Cardiac septum (tissue), 1 donor: ENCODE data around the gene DSP. TPM values are rescaled to one million over a fixed set of nuclear protein-coding genes. Genes with fewer than 3 reads are reported as not detected.

ENCODE experiments used
- DNase-seq: peaks from one replicate; pipeline ENCODE4 v3.0.0-alpha.2; 2020; ENCODE audit warnings: low spot score
- intact Hi-C: fragments of 100-400 bp; cut with DNase I; formaldehyde crosslinking; loops from one replicate; pipeline ENCODE4 v1.14.0; 2022
- total RNA-seq: library from RNA; stranded (reverse); fragmentation: NEBNext Ultra II Directional; extraction: Animal tissue kit (Norgen Biotek cat#: 25700); gene quantifications from one replicate; pipeline ENCODE4 v1.2.1, GENCODE V29; 2021
- donor health status: DM: no; HTN: no; CAD: no.

Gene DSP
- total RNA-seq, 1 donor from 2014 or later, result 241 TPM

GRCh38 chr6:7585287-7585930 lies 43.9 kb downstream of the DSP start:
- intact Hi-C loops, result no loop called here
- no peak for DNase-seq

- intact Hi-C loops, result no loop called here
- no peak for DNase-seq
Measured at GRCh38 chr6:7587631-7588100, 46.2 kb downstream of the DSP start.

- intact Hi-C loops, result no loop called here
- DNase-seq, result no peak
Measured at GRCh38 chr6:7588506-7588905, 47.0 kb downstream of the DSP start.

- intact Hi-C loops, result no loop called here
- DNase-seq, result no peak
Measured at GRCh38 chr6:7589221-7589620, 47.8 kb downstream of the DSP start.

- intact Hi-C loops, result loop anchor here (2.0 kb wide), 1 partner anchor 277 kb away; the partner anchor contains the start of gene SSR1
- DNase-seq, result peak; percentile 97
Measured at GRCh38 chr6:7589949-7590917, 48.8 kb downstream of the DSP start, which contains the start of gene SNRNP48. Gene SNRNP48 (plus strand): TSS chr6:7590198. CDS start chr6:7590258, 60 bp downstream.

GRCh38 chr6:7590918-7591302 lies 49.4 kb downstream of the DSP start:
- intact Hi-C loops, result loop anchor here (2.0 kb wide), 1 partner anchor 278 kb away; the partner anchor contains the start of gene SSR1
- DNase-seq, result no peak

- DNase-seq, result no peak
- intact Hi-C loops, result loop anchor here (2.0 kb wide), 2 partner anchors 47 to 279 kb away; partner anchors contain the start of gene SSR1
Measured at GRCh38 chr6:7591770-7592169, 50.3 kb downstream of the DSP start.

GRCh38 chr6:7593229-7593628 lies 51.8 kb downstream of the DSP start:
- intact Hi-C loops, result loop anchor here (2.0 kb wide), 1 partner anchor 48 kb away; no protein-coding TSS in a partner anchor
- no peak for DNase-seq

GRCh38 chr6:7594579-7595125 lies 53.2 kb downstream of the DSP start:
- no peak for DNase-seq
- intact Hi-C loops, result no loop called here

- intact Hi-C loops, result no loop called here
- DNase-seq, result no peak
Measured at GRCh38 chr6:7604003-7604402, 62.5 kb downstream of the DSP start.

- intact Hi-C loops, result no loop called here
- DNase-seq, result no peak
Measured at GRCh38 chr6:7604506-7604905, 63.0 kb downstream of the DSP start.

GRCh38 chr6:7615611-7616383 lies 74.3 kb downstream of the DSP start:
- intact Hi-C loops, result loop anchor here (5.0 kb wide), 2 partner anchors 188 to 338 kb away; no protein-coding TSS in a partner anchor
- no peak for DNase-seq

- DNase-seq, result no peak
- intact Hi-C loops, result loop anchor here (5.0 kb wide), 2 partner anchors 191 to 341 kb away; no protein-coding TSS in a partner anchor
Measured at GRCh38 chr6:7617801-7618764, 76.6 kb downstream of the DSP start.

GRCh38 chr6:7621761-7622160 lies 80.3 kb downstream of the DSP start:
- DNase-seq, result no peak
- intact Hi-C loops, result no loop called here

- no peak for DNase-seq
- intact Hi-C loops, result no loop called here
Measured at GRCh38 chr6:7624796-7625710, 83.6 kb downstream of the DSP start.

GRCh38 chr6:7628479-7628878 lies 87.0 kb downstream of the DSP start:
- intact Hi-C loops, result no loop called here
- DNase-seq, result no peak

- DNase-seq, result no peak
- intact Hi-C loops, result no loop called here
Measured at GRCh38 chr6:7628909-7629308, 87.4 kb downstream of the DSP start.
